Erythroblast (primary cell): Measurements from ENCODE around the gene FNTB.
A peak's percentile ranks its signal among the peaks of the same experiment; 100 is the strongest.

Source experiments
- DNase-seq, 2 experiments: peaks; one replicate each; lab custom pipeline; 2025; lab: John Stamatoyannopoulos, UW
- GATA1 ChIP-seq: IDR thresholded peaks from 2 replicates; pipeline ENCODE4 v1.6.1; 2011; ENCODE audit warnings: low read depth, mild to moderate bottlenecking, control low read depth, low read length, moderate library complexity
- POLR2A ChIP-seq: IDR thresholded peaks from 2 replicates; pipeline ENCODE4 v1.6.1; 2011; ENCODE audit warnings: mild to moderate bottlenecking, low read length

The FNTB gene

GRCh38 chr14:65000898-65001591 lies 14.3 kb downstream of the FNTB start:
- DNase-seq = no peak
- no peak for TF ChIP-seq POLR2A
- no peak for TF ChIP-seq GATA1

- TF ChIP-seq GATA1 (no peak), POLR2A (no peak)
- DNase-seq = no peak
These were observed 15.0 kb downstream of the FNTB start for GRCh38 chr14:65001723-65002122.

- DNase-seq = no peak
These were observed 16.0 kb downstream of the FNTB start for GRCh38 chr14:65002586-65003210.

GRCh38 chr14:65003394-65003793 lies 16.7 kb downstream of the FNTB start:
- TF ChIP-seq GATA1 (no peak), POLR2A (no peak)
- DNase-seq = no peak

More at GRCh38 chr14:65002586-65003210, 16.0 kb downstream of the FNTB start:
- TF ChIP-seq GATA1 = no peak
- TF ChIP-seq POLR2A = no peak

- no peak for DNase-seq
- no peak for TF ChIP-seq POLR2A
- no peak for TF ChIP-seq GATA1
These were observed 19.6 kb downstream of the FNTB start for GRCh38 chr14:65006261-65006721.

DNA sequence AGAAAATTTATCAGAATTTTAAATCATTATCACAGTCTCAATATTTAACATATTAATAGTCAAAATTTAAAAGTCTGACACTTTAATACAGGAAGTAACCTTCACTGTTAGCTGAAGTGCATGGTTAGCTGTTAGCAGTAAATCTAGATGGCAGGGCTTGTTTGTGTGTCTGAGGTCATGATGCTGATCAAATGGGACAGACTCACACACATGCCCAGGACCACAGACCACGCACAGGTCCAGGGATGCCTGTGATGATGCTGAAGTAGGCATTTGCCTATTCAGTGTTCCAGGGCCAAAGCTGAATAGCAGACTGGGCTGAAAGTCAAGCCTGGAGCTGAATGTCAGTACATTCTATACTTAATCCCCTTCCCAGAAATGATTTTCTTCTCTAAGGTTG lies 20.5 kb downstream of the FNTB start:
- TF ChIP-seq POLR2A (no peak), GATA1 (no peak)
- DNase-seq = no peak

DNA sequence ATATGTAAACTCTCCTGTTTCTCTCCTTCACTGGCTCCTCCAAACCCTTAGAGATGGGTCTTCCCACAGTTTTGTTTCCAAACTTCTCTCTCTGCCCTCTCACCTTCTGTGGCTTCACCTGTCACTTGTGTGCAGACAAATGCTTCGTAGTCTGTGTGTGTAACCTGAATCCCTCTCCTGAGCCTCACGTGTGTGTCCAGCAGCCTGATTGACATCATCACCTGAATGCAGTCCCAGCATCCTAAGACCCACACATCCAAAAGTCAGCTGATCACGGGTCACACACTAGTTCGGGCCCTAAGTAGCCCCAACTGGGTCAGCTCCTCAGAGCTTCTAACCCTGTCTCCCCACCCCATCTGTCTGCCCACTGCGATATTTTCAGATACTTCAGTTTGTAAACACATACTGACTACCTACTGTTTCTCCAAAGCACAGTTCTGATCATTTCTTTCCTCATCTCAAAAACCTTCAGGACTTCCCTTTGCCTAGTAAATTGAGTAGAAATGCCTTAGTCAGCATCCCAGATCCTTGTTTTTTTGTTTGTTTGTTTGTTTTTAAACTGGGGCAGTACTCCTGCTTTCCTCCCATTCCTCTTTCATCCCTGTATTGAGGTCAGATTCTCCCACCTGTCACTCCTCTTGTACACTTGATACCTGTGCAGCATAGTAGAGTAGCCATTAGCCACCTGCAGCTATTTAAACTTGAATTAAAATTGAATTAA lies 23.7 kb downstream of the FNTB start:
- DNase-seq = no peak
- no peak for TF ChIP-seq GATA1

DNA sequence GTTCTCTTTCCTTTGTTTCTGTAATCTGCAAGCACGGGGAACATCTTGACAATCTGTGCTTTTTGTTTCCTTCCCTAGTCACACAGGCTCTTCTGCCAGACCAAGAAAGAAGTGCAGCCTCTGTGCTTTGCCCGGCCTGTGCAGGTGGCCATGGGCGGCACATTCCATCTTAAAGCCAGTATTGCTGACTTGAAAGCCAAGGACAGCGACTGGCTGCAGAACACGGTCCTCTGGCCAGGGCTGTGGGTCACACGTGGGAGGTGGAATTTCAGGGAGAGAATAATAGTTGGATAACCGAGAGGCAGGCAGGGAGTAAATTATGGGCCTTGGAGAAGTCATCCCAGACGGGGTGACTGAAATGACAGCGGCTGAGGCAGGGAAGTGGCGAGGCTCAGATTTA lies 24.8 kb downstream of the FNTB start:
- DNase-seq = no peak
- no peak for TF ChIP-seq GATA1
- no peak for TF ChIP-seq POLR2A

DNA sequence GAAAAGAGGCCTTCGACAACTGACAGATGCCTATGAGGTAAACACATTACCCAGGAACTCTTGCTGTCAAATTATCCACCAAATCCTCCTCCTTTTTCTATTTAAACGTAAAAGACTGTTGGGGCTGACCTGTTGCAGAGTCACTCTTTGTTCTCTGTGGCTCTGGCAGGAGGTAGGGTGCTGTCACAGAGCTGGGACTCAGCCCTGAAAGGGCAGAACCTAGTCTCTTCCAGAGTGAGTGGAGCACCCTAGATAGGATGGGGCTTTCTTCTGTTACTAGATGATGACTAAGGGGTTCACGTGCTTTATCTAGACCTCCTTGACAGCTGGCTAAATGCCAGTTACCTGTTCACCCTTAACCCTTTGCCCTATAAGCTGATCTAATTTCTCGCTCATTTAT lies 25.7 kb downstream of the FNTB start:
- peak; percentile 18 to 19 for DNase-seq
- TF ChIP-seq POLR2A (no peak), GATA1 (no peak)

GRCh38 chr14:65015391-65015790 lies 28.7 kb downstream of the FNTB start:
- DNase-seq = no peak
- TF ChIP-seq POLR2A (no peak), GATA1 (no peak)

- no peak for TF ChIP-seq POLR2A
- no peak for TF ChIP-seq GATA1
- DNase-seq = no peak
These were observed 29.8 kb downstream of the FNTB start for GRCh38 chr14:65016471-65016870.

GRCh38 chr14:65019944-65020566 lies 33.4 kb downstream of the FNTB start:
- TF ChIP-seq GATA1 = no peak
- TF ChIP-seq POLR2A = no peak
- DNase-seq = peak; percentile 72 to 77

DNA sequence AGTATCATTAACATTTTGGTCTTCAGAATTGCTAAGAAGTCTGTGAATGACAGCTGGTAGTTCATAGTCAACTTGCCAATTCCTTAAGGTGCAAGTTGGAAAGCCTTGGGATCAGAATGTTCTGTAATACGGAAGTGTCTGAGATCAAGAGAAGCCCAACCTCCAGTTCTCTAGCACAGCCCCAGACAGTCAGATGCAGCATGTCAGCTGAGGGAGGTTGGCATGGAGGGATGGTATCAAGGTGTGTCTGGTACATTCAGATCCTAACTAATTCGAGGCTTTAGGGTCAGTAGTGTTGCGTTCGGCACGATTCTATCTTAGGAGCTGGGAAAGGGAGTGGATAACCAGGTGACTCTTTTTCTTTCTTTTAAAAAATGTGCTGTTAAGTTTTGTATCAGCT lies 38.3 kb downstream of the FNTB start:
- DNase-seq = no peak
- TF ChIP-seq POLR2A = no peak
- no peak for TF ChIP-seq GATA1

GRCh38 chr14:65025818-65026217 lies 39.1 kb downstream of the FNTB start:
- TF ChIP-seq POLR2A (no peak), GATA1 (no peak)
- no peak for DNase-seq

DNA sequence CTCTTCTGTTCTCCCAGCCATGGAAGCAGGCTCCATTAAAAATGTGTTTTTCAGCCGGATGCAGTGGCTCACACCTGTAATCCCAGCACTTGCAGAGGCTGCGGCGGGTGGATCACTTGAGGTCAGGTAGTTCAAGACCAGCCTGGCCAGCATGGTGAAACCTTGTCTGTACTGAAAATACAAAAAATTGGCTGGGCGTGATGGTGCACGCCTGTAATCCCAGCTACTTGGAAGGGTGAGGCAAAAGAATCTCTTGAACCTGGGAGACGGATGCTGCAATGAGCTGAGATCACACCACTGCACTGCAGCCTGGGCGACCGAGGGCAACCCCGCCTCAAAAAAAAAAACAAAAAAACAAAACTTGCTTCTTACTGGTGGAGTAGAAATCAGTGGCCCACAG lies 39.8 kb downstream of the FNTB start:
- no peak for DNase-seq
- no peak for TF ChIP-seq POLR2A
- no peak for TF ChIP-seq GATA1
